ENCODE data around the gene FAM90A1. TPM values are rescaled to one million over a fixed set of nuclear protein-coding genes. Genes with fewer than 3 reads are reported as not detected.
A peak's percentile ranks its signal among the peaks of the same experiment; 100 is the strongest.
"Not testable (repeated sequence)": the region's sequence is repeated elsewhere in the genome, so short reads cannot be mapped to it uniquely, and the experiment has no call there.

The FAM90A1 gene
- polyA plus RNA-seq, 1 donor = 0.91 TPM

DNA sequence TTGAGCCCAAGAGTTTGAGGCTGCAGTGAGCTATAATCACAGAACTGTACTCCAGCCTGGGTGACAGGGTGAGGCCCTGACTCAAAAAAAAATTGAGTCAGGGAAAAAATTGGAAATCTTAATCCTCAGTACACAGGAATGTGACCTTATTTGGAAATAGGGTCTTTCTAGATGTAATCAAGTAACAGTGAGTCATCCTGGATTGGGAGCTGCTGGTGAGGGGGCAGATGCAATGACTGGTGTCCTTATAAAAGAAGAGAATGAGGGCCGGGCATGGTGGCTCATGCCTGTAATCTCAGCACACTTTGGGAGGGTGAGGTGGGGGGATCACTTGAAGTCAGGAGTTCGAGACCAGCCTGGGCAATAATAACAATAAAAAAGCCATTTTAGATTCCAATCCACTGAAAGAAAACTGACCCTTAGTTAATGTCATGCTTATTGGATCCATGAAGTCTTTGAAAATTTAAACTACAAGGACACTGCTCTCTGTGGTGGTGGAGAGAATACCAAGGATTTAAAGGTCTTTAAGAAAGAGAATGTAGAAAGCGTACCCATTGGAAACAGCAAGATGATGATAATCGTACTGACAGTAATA, 19.6 kb upstream of the FAM90A1 start:
- DNase-seq = not testable (repeated sequence)
- no CpG with 5 or more reads among the region's 4 CpGs for WGBS (ENCODE audit: insufficient coverage, low lambda C conversion rate)

DNA sequence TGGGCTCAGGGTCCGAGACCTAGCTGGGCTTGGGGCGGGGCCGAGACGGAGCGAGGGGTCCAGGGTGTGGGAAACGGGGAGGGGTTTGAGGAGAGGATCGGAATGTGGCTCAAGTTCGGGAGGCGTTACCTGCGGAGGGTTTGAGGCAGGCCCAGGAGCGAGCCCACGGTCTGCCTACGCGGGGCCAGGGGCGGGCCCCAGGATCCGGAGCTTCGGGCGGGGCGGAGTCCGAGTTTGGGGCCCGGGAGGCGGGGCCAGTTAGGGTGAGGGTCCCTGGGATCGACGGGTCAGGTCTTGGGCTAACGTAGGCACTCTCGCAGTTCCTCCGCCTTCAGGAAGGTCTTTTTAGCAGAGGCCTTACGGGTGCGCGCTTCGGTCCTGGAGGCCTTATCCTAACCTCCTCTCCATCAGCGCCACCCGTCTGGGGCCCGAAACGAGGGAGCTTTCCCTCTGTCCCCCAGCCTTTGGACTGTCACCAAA, 16.3 kb upstream of the FAM90A1 start:
- not testable (repeated sequence) for H3K4me1 ChIP-seq (ENCODE audit: control insufficient read depth, insufficient read depth, low read length); DNase-seq; H3K27me3 ChIP-seq (ENCODE audit: control insufficient read depth, insufficient read depth, low read length); H3K9me3 ChIP-seq (ENCODE audit: control insufficient read depth, low read depth, low read length); H3K36me3 ChIP-seq (ENCODE audit: control insufficient read depth, insufficient read depth, low read length)
- WGBS (ENCODE audit: insufficient coverage, low lambda C conversion rate) = no CpG with 5 or more reads among the region's 35 CpGs
- Histone ChIP-seq H3K27ac (ENCODE audit: low read length) (peak overlapping the region; percentile 84), H3K4me3 (ENCODE audit: low read length) (peak overlapping the region; percentile 71)

More for the DNA sequence above, 19.6 kb upstream of the FAM90A1 start:
- H3K27me3 ChIP-seq (ENCODE audit: control insufficient read depth, insufficient read depth, low read length); H3K4me1 ChIP-seq (ENCODE audit: control insufficient read depth, insufficient read depth, low read length); H3K4me3 ChIP-seq (ENCODE audit: low read length); H3K27ac ChIP-seq (ENCODE audit: low read length); H3K9me3 ChIP-seq (ENCODE audit: control insufficient read depth, low read depth, low read length); H3K36me3 ChIP-seq (ENCODE audit: control insufficient read depth, insufficient read depth, low read length): not testable (repeated sequence)

- not testable (repeated sequence) for H3K36me3 ChIP-seq (ENCODE audit: control insufficient read depth, insufficient read depth, low read length); H3K4me1 ChIP-seq (ENCODE audit: control insufficient read depth, insufficient read depth, low read length); H3K27me3 ChIP-seq (ENCODE audit: control insufficient read depth, insufficient read depth, low read length); H3K9me3 ChIP-seq (ENCODE audit: control insufficient read depth, low read depth, low read length)
- peak overlapping the region; percentile 84 for H3K27ac ChIP-seq (ENCODE audit: low read length)
- WGBS (ENCODE audit: insufficient coverage, low lambda C conversion rate) = no CpG with 5 or more reads among the region's 57 CpGs
- peak overlapping the region; percentile 71 for H3K4me3 ChIP-seq (ENCODE audit: low read length)
- peak; percentile 97 for DNase-seq
These were observed 15.7 kb upstream of the FAM90A1 start for GRCh38 chr12:8242880-8243681.

DNA sequence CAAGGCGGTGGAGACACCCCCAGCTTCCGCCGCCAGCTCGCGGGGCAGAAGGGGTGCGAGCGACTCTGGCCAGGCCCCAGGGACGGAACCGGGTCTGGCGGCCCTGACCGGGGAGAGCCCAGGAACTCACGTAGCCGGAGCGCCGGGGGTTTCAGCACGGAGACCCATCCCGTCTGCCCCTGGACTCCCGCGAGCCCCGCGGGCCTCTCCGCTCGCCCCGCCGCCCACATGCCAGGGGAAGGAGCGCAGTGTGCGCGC, 15.1 kb upstream of the FAM90A1 start:
- not testable (repeated sequence) for H3K27me3 ChIP-seq (ENCODE audit: control insufficient read depth, insufficient read depth, low read length); H3K9me3 ChIP-seq (ENCODE audit: control insufficient read depth, low read depth, low read length)
- no CpG with 5 or more reads among the region's 28 CpGs for WGBS (ENCODE audit: insufficient coverage, low lambda C conversion rate)

DNA sequence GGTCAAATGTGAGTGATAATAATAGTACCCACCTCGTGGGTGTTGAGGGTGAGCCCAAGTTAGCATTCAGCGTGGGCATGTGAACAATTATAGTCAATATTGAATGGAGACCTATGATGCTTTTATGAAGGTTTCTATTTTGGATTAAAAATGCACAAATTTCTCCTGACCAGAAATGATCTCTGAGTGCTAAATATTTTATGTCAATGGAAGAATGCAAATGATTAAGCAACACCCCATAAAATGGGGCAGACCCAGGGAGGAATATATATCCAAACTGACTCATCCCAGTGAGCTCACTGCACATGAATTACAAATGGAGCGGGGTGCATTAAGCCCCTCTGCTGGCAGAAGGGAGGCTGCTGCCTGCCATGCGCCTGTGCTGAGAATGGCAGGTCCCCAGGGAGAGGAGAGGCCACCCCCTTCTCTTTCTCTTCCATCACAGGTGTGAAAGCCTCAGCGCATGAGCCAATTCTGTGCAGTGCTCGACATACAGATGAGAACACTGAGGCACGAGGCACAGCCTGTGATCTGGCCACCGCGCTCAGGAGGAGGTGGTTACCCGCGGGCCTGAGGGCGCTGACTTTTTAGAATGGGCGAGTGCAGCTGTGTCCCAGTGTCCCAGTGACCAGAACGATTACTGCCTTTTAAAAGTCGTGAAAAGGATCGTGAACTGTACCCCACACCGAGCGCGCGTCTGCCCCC, 14.7 kb upstream of the FAM90A1 start:
- not testable (repeated sequence) for H3K9me3 ChIP-seq (ENCODE audit: control insufficient read depth, low read depth, low read length); H3K27me3 ChIP-seq (ENCODE audit: control insufficient read depth, insufficient read depth, low read length); H3K36me3 ChIP-seq (ENCODE audit: control insufficient read depth, insufficient read depth, low read length); H3K4me1 ChIP-seq (ENCODE audit: control insufficient read depth, insufficient read depth, low read length); DNase-seq
- peak overlapping the region; percentile 36 for H3K27ac ChIP-seq (ENCODE audit: low read length)
- H3K4me3 ChIP-seq (ENCODE audit: low read length) = peak overlapping the region; percentile 71
- no CpG with 5 or more reads among the region's 20 CpGs for WGBS (ENCODE audit: insufficient coverage, low lambda C conversion rate)

More for the DNA sequence above, 15.1 kb upstream of the FAM90A1 start:
- not testable (repeated sequence) for DNase-seq; H3K4me1 ChIP-seq (ENCODE audit: control insufficient read depth, insufficient read depth, low read length); H3K36me3 ChIP-seq (ENCODE audit: control insufficient read depth, insufficient read depth, low read length)
- Histone ChIP-seq H3K27ac (ENCODE audit: low read length) (peak overlapping the region; percentile 36), H3K4me3 (ENCODE audit: low read length) (peak overlapping the region; percentile 71)

DNA sequence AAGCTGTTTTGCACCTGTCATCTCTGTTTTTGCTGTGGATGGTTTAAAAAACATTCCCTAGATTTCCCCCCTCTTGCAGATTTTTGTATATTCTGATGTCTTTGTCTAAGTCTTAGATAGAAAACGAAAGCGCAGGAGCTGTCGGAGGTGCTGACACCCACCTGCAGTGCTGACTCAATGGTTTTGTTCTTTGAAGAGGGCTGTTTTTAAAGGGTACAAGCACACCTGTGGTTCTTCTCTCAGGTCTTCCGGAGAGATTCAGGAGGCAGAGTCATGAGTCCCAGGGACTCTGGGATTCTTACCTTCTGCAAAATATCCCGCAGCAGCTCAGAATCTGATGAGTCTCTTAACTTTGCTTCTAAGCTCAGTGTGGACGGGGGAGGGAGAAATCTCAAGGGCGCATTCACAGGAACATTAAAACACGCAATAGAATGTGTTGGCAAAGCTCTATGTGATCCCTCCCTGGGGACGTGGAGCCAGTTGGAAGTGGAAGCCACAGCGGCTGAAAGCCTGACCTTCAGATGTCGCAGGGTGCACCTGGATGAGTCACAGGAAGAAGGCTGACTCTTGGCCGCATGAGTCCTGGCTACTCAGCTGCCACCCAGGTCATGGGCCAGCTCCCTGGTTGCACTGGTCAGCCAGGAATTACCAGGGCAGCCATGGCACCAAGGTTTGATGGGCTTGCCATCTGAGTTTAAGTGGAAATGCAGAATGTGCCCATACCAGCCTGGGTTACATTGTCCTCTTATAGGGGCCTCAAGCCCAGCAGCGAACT, 13.1 kb upstream of the FAM90A1 start:
- H3K4me1 ChIP-seq (ENCODE audit: control insufficient read depth, insufficient read depth, low read length); H3K36me3 ChIP-seq (ENCODE audit: control insufficient read depth, insufficient read depth, low read length); H3K27me3 ChIP-seq (ENCODE audit: control insufficient read depth, insufficient read depth, low read length); H3K9me3 ChIP-seq (ENCODE audit: control insufficient read depth, low read depth, low read length); H3K4me3 ChIP-seq (ENCODE audit: low read length); DNase-seq; H3K27ac ChIP-seq (ENCODE audit: low read length): not testable (repeated sequence)
- WGBS (ENCODE audit: insufficient coverage, low lambda C conversion rate) = no CpG with 5 or more reads among the region's 13 CpGs

GRCh38 chr12:8237031-8237430, 9.6 kb upstream of the FAM90A1 start:
- not testable (repeated sequence) for H3K27me3 ChIP-seq (ENCODE audit: control insufficient read depth, insufficient read depth, low read length); H3K4me3 ChIP-seq (ENCODE audit: low read length); H3K27ac ChIP-seq (ENCODE audit: low read length); H3K4me1 ChIP-seq (ENCODE audit: control insufficient read depth, insufficient read depth, low read length); DNase-seq; H3K36me3 ChIP-seq (ENCODE audit: control insufficient read depth, insufficient read depth, low read length); H3K9me3 ChIP-seq (ENCODE audit: control insufficient read depth, low read depth, low read length)
- no CpG with 5 or more reads among the region's 12 CpGs for WGBS (ENCODE audit: insufficient coverage, low lambda C conversion rate)

GRCh38 chr12:8235316-8236157, 8.1 kb upstream of the FAM90A1 start:
- not testable (repeated sequence) for H3K27ac ChIP-seq (ENCODE audit: low read length); H3K27me3 ChIP-seq (ENCODE audit: control insufficient read depth, insufficient read depth, low read length); DNase-seq; H3K36me3 ChIP-seq (ENCODE audit: control insufficient read depth, insufficient read depth, low read length); H3K9me3 ChIP-seq (ENCODE audit: control insufficient read depth, low read depth, low read length); H3K4me1 ChIP-seq (ENCODE audit: control insufficient read depth, insufficient read depth, low read length); H3K4me3 ChIP-seq (ENCODE audit: low read length)
- WGBS (ENCODE audit: insufficient coverage, low lambda C conversion rate) = 100% methylated on average over 1 of the region's 26 CpGs

GRCh38 chr12:8234746-8235145, 7.3 kb upstream of the FAM90A1 start:
- H3K4me1 ChIP-seq (ENCODE audit: control insufficient read depth, insufficient read depth, low read length); H3K4me3 ChIP-seq (ENCODE audit: low read length); H3K9me3 ChIP-seq (ENCODE audit: control insufficient read depth, low read depth, low read length); H3K27ac ChIP-seq (ENCODE audit: low read length); H3K27me3 ChIP-seq (ENCODE audit: control insufficient read depth, insufficient read depth, low read length); DNase-seq; H3K36me3 ChIP-seq (ENCODE audit: control insufficient read depth, insufficient read depth, low read length): not testable (repeated sequence)
- WGBS (ENCODE audit: insufficient coverage, low lambda C conversion rate) = no CpG with 5 or more reads among the region's 7 CpGs
